Brain microvascular endothelial cell (primary cell): ENCODE data around the gene ZBTB34.
"Not testable (repeated sequence)": the region's sequence is repeated elsewhere in the genome, so short reads cannot be mapped to it uniquely, and the experiment has no call there.

ENCODE experiments used
- DNase-seq: peaks from one replicate; pipeline ENCODE4 v3.0.0-alpha.2; 2020
- H3K27ac ChIP-seq: fragments of 250-450 bp; sonication (Bioruptor Pico); 2 replicates; pipeline ENCODE4 v1.5.1; 2020; ENCODE audit warnings: mild to moderate bottlenecking, moderate library complexity
- H3K27me3 ChIP-seq: fragments of 250-450 bp; sonication (Bioruptor Pico); replicated peaks from 2 replicates; pipeline ENCODE4 v1.5.1; 2020; ENCODE audit warnings: mild to moderate bottlenecking
- H3K36me3 ChIP-seq: fragments of 250-450 bp; sonication (Bioruptor Pico); replicated peaks from 2 replicates; pipeline ENCODE4 v1.5.1; 2020; ENCODE audit warnings: mild to moderate bottlenecking
- H3K4me3 ChIP-seq: 2 replicates; pipeline ENCODE4 v1.5.1; 2011; ENCODE audit warnings: low read depth, mild to moderate bottlenecking, control low read depth, low read length, moderate library complexity
- in situ Hi-C: cut with HindIII; loops from 2 replicates; pipeline ENCODE4 v1.10.0; 2017; ENCODE audit warnings: low sequenced_read_pairs, low pct_ligation_motif_present
- TF ChIP-seq, protein P1 (sequence below): IDR thresholded peaks from 2 replicates; pipeline ENCODE4 v1.5.1; 2011; ENCODE audit warnings: low read depth, mild to moderate bottlenecking, moderate library complexity, low read length, control low read depth, inconsistent platforms; ENCODE audit errors: missing control alignments

Gene ZBTB34

DNA sequence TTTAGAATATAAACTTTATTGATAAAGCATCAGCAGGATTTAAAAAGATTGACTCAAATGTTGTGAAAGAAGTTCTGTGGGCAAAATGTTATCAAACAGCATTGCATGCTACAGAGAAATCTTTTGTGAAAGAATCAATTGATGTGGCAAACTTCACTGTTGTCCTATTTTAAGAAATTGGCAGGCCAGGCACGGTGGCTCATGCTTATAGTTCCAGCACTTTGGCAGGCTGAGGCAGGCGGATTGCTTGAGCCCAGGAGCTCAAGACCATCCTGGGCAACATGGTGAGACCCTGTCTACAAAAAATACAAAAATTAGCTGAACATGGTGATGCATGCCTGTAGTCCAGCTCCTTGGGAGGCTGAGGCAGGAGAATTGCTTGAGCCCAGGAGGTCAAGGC lies 38.2 kb upstream of the ZBTB34 start:
- no peaks in the 10 kb centered on the region for H3K27me3 ChIP-seq
- H3K36me3 ChIP-seq: no peaks in the 10 kb centered on the region
- DNase-seq: no peak
- in situ Hi-C loops: no loop called here
- no peak overlapping the region for H3K27ac ChIP-seq
- TF ChIP-seq, protein P1, sequence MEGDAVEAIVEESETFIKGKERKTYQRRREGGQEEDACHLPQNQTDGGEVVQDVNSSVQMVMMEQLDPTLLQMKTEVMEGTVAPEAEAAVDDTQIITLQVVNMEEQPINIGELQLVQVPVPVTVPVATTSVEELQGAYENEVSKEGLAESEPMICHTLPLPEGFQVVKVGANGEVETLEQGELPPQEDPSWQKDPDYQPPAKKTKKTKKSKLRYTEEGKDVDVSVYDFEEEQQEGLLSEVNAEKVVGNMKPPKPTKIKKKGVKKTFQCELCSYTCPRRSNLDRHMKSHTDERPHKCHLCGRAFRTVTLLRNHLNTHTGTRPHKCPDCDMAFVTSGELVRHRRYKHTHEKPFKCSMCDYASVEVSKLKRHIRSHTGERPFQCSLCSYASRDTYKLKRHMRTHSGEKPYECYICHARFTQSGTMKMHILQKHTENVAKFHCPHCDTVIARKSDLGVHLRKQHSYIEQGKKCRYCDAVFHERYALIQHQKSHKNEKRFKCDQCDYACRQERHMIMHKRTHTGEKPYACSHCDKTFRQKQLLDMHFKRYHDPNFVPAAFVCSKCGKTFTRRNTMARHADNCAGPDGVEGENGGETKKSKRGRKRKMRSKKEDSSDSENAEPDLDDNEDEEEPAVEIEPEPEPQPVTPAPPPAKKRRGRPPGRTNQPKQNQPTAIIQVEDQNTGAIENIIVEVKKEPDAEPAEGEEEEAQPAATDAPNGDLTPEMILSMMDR: no peak
- no peak overlapping the region for H3K4me3 ChIP-seq

DNA sequence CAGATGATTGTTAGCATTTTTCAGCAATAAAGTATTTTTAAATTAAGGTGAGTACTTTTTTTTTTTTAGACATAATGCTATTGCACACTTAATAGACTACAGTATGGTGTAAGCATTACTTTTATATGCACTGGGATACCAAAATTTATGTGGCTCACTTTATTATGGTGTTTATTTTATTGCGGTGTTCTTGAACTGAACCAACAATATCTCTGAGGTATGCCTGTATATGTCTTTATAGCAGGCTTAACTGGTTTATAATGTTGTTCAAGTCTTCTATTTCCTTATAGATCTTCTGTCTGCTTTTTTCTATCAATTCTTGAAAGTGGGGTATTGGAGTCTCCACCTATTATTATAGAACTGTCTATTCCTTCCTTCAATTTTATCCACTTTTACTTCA lies 37.6 kb upstream of the ZBTB34 start:
- DNase-seq: no peak
- TF ChIP-seq, protein P1: no peak
- Histone ChIP-seq H3K27me3 (no peaks in the 10 kb centered on the region), H3K4me3 (no peak overlapping the region), H3K27ac (no peak overlapping the region), H3K36me3 (no peaks in the 10 kb centered on the region)
- in situ Hi-C loops: no loop called here

DNA sequence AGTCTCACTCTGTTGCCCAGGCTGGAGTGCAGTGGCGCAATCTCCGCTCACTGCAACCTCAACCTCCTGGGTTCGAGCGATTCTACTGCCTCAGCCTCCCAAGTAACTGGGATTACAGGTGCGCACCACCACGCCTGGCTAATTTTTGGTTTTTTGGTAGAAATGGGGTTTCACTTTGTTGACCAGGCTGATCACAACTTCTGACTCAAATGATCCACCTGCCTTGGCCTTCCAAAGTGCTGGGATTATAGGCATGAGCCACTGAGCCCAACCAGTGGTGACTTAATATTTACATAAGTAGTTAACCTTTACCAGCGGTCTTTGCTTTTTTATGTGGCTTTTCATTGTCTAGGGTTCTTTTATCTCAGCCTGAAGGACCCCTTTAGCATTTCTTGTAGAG lies 36.4 kb upstream of the ZBTB34 start:
- in situ Hi-C loops, H3K27me3 ChIP-seq, H3K36me3 ChIP-seq, H3K27ac ChIP-seq, DNase-seq, H3K4me3 ChIP-seq: not testable (repeated sequence)

DNA sequence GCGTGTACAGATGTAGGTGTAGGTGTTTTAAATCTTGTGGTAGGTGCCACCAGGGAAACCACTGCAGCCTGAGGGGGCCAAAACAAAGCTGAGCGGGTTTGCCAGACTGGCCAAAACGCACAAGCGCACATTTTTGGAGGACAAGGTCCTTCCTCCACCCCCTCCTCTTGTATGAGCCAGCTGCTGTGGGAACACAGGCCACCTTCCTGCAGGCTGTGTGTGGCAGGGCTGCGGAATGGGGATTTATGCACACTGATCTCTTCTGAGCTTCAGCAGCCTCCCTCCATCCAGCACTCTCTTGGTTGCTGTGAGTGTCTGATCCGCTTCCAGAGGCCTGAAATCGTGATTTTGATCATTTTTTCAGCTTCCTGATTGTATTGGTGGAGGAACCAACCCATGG lies 33.2 kb upstream of the ZBTB34 start:
- in situ Hi-C loops: no loop called here
- Histone ChIP-seq H3K4me3 (no peak overlapping the region), H3K27ac (no peak overlapping the region), H3K27me3 (no peaks in the 10 kb centered on the region), H3K36me3 (no peaks in the 10 kb centered on the region)
- DNase-seq: no peak
- TF ChIP-seq, protein P1: no peak

DNA sequence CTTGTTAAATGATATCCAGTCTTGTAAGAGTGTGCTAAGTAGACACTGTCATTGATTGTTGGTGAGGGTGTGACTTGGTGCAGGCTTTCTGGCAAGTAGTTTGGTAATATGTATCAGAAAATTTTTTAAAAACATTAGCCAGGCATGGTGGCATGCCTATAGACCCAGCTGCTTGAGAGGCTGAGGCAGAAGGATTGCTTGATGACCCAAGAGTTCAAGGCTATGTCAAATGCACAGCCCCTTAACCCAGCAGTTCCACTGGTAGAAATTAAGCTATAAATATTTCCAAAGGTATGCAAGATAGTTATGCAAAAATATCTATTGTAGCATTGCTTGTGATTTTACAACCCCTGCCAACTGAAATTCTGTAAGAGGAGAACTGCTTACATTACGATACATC lies 31.4 kb upstream of the ZBTB34 start:
- H3K27ac ChIP-seq: no peak overlapping the region
- H3K27me3 ChIP-seq: no peaks in the 10 kb centered on the region
- TF ChIP-seq, protein P1: no peak
- DNase-seq: no peak
- in situ Hi-C loops: no loop called here
- no peak overlapping the region for H3K4me3 ChIP-seq
- H3K36me3 ChIP-seq: peaks cover 17% of the 10 kb centered on the region

DNA sequence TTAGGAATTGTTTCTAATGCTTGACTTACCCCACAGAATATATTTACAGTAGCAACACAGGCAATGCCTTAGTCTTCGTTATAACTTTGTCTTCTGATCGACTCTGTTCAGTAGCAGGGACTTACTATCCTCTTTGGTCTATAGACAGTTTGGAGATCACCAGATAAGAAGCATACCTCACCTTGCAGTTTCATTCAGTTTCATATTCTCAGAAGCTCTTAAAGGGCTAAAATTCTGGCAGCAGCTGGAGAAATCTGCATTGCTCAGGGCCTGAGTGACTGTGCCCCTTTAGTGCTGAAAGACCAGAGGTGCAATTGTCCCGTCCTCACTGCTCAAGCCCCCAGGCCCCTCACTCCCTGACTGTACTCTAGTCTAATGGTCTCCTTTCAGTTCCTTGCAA lies 29.6 kb upstream of the ZBTB34 start:
- Histone ChIP-seq H3K36me3 (peaks cover 21% of the 10 kb centered on the region), H3K4me3 (no peak overlapping the region), H3K27me3 (no peaks in the 10 kb centered on the region), H3K27ac (no peak overlapping the region)
- no peak for DNase-seq
- in situ Hi-C loops: no loop called here
- TF ChIP-seq, protein P1: no peak
